DMS53 treated with DMSO at 0.1 percent for 48 hours (cell line): ENCODE results near the gene RAI14.
"Not testable (repeated sequence)": the region's sequence is repeated elsewhere in the genome, so short reads cannot be mapped to it uniquely, and the experiment has no call there.

Experiments used
- DNase-seq: peaks from one replicate; lab custom pipeline; 2025; ENCODE audit not compliant: unreplicated experiment; lab: John Stamatoyannopoulos, UW

RAI14 gene

DNA sequence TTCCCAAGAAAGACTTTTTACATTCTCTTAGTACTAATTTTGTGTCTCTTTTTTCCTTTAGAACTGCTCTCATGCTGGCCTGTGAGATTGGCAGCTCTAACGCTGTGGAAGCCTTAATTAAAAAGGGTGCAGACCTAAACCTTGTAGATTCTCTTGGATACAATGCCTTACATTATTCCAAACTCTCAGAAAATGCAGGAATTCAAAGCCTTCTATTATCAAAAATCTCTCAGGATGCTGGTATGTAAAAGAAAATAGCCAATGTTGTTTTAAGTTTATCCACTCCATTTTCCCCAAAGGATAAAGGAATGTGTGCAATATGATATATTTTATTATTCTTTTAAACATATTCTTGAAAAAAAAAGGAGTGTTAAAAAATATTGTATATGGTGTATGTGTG, 155.6 kb downstream of the RAI14 start:
- no peak for DNase-seq

DNA sequence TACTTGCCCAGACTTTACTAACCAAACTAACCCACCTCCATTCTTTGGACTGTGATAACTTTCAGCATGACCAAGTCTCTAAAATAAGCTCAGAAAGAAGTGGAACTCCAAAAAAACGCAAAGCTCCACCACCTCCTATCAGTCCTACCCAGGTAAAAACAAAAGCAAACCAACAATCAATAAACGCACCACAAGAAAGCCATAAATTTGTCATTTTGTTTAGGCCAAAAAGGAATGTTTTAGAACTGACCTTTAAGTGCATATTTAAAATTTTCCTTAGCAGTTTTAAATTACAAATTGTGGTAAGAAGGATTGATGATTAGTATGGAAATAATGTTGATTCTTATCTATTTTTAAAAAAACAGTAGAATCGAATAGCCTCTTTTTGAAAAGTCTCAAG, 157.4 kb downstream of the RAI14 start:
- DNase-seq: no peak

- DNase-seq: no peak
Measured at GRCh38 chr5:34817558-34818351, 161.6 kb downstream of the RAI14 start.

- DNase-seq: no peak
Measured at GRCh38 chr5:34818717-34819116, 162.6 kb downstream of the RAI14 start.

GRCh38 chr5:34820593-34820992, 164.5 kb downstream of the RAI14 start:
- no peak for DNase-seq

- no peak for DNase-seq
Measured at GRCh38 chr5:34822956-34823715, 167.0 kb downstream of the RAI14 start.

DNA sequence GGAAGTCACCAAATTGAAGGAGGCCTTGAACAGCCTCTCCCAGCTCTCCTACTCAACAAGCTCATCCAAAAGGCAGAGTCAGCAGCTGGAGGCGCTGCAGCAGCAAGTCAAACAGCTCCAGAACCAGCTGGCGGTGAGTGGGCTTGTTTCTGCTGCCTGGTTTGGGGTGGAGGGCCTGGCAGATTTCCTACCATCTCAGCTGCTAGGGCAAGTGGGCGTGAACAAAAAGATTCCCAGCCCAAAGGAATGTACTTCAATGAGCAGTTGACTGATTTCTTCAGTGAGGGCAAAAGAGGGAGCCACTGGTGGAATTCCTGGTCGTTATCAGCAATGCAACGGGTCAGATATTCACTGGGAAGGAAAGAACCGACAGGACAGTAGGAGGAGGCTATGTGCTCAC, 170.2 kb downstream of the RAI14 start:
- DNase-seq: no peak

DNA sequence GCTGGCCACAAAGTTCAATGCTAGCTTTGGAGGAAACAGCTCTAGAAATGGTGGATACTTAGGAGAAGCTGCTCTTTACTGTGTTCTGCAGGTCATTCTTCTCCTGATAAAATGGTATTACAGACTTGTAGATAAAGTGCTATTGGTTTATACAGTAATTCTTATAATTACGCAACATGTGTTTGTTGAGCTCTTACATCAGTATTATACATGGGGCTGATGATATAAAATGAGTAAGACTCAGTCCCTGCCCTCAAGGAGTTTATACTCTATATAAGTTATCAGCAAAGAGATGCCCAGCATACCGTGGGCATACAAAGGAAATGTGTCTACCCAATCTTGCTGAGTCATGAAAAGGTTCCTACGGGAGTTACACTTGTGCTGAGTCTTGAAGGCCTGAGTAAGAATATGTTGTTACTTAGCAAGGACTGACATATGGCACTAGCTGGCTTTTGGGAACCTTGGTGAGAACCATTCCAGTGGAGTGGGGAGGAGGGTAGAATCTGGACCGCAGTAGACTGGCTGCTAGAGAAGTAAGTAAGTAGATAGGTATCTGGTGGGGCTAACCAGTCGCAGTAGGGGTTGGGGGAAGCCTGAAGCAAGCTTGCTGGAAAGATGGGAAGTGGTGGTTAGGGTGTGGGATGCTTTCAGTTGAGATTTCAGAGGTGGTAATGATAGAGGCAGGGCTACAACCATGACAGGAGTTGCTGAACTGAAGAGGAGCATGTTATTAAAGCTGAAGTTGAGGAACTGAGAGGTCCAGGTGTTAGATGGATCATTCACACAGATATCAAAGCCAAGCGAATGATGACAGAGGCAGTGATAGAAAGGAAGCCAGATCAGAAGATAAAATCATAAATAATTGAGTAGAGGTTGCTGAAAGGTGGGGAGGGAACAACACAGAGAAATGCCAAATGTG, 171.7 kb downstream of the RAI14 start:
- no peak for DNase-seq

GRCh38 chr5:34830827-34831226, 174.7 kb downstream of the RAI14 start:
- DNase-seq: not testable (repeated sequence)

DNA sequence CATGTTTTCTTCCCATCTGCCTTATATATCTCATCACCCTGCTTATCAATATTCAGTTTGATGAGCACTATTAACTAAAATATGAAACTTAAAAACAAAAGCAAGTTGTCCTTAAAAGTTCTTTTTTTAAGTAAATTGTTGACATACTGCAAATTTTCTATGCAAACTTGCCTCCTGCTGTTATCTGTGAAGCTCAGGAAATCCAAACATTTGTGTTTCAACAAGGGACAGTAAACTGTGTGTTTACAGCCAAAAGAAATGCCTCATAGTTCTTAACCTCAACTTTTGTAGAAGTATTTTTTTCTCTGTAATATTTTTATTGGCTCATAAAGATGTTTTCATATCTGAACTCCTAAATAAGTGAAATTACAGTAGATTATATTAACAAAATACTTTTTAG, 175.2 kb downstream of the RAI14 start:
- no peak for DNase-seq

GRCh38 chr5:34832568-34832967, 176.4 kb downstream of the RAI14 start:
- DNase-seq: no peak

- no peak for DNase-seq
Measured at GRCh38 chr5:34833090-34833489, 177.0 kb downstream of the RAI14 start.

GRCh38 chr5:34833976-34834793, 178.1 kb downstream of the RAI14 start:
- DNase-seq: no peak

GRCh38 chr5:34834794-34835089, 178.6 kb downstream of the RAI14 start:
- DNase-seq: no peak

- DNase-seq: no peak
Measured at GRCh38 chr5:34835664-34836063, 179.5 kb downstream of the RAI14 start.

DNA sequence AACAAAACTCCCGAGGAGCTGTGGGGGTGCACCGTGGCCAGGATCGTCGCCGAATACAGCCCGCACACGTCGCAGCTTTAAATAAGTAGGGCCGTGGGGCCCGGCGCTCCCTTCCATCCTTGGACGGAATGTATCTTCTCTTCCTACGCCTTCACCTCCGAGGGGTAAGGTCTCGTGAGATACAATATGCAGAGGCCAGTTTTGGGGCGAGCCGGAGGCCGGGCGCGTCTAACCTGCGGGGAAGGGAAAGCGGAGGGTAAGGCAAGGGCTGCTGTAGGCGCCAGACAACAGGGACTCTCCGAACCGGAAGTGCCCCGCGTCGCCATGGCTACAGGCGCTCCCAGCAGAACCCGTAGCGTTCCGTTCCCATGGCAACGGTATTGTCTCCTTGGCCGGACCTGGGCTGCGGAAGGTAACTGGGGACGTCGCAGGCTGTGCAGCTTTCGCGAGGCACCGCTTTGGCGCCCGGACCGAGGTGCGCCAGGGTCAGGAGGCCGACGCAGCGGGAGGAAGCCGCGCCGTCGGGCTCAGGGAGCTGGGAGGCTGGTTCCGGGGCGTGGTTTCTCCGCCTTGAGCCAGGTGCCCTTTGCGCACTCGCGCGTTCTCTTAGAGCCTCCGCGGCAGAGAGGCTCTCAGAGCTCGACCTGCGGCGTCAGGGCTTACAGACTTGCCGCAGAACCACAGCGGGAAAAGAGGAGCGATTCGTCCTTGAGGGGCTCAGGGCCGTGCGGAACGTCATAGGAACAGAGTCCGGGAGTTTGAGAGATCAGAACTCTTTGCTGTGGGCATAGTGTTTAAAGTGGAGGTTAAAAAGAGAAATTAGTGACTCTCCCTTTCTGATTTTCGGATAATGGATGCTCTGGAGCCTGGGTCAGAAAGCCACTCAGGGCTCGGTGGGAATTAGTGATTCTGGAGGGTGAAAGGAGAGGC, 182.9 kb downstream of the RAI14 start, which contains the start of gene TTC23L:
Gene TTC23L (plus strand): TSS at position 380 of the 930 bp plus-strand sequence. CDS start 1,508 bp downstream, outside the sequence.
- peak; percentile 93 for DNase-seq

DNA sequence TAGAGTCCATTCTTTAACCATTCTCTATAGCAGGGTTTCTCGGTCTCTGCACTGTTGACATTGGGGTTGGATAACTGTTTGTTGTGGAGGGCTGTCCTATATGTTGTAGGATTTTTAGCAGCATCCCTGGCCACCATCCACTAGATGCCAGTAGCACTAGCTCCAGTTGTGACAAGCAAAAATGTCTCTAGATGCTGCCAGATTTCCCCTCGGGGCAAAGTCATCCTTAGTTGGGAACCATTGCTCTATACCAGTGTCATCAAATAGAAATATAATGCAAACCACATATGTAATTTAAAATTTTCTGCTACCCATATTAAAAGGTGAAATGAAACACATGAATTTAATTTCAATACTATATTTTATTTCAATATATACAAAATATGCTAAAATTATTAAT, 185.7 kb downstream of the RAI14 start:
- no peak for DNase-seq

- no peak for DNase-seq
Measured at GRCh38 chr5:34842554-34842953, 186.4 kb downstream of the RAI14 start.

- no peak for DNase-seq
Measured at GRCh38 chr5:34843497-34843896, 187.4 kb downstream of the RAI14 start.
